DMS 273 (cell line): Measurements from ENCODE around the gene PTBP3.
"Not testable (repeated sequence)": the region's sequence is repeated elsewhere in the genome, so short reads cannot be mapped to it uniquely, and the experiment has no call there.

Experiments
- DNase-seq: peaks from one replicate; lab custom pipeline; 2025; ENCODE audit not compliant: unreplicated experiment; lab: John Stamatoyannopoulos, UW

PTBP3 gene

DNA sequence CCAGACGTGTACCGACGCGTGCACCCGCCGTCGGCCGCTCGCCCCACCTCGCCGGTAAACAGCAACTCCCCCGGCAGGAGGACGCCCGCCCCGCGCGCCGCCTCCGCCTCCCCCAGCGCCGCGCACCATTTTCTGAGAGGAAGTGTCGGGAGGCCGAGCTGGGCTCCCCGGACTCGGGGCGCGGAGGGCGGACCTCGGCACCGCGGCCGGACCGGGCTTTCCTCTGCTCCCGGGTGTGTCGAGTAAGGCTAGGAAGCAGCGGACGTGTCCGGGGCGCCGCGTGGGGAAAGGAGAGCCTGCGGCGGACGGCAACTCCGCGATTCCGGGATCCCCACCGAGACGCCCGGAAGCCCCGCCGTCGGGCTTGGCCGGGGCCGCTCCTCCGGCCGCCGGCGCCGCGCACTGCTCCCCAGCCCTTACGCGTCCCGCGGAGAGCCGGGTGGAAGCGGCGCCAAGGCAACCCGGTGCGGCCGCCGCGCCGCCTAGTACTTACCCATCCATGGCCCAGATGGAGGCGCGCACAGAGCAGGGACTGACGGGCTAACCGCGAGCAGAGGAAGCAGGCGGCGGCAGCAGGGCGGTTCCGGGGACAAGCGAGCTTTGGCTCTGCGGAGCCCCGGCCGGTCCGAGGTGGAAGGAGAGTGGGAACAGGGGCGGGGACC is at the start of gene PTBP3:
PTBP3 (minus strand) TSS at position 643 of the 662 bp plus-strand sequence. CDS start 35,754 bp downstream, outside the sequence.
- DNase-seq = peak; percentile 91

DNA sequence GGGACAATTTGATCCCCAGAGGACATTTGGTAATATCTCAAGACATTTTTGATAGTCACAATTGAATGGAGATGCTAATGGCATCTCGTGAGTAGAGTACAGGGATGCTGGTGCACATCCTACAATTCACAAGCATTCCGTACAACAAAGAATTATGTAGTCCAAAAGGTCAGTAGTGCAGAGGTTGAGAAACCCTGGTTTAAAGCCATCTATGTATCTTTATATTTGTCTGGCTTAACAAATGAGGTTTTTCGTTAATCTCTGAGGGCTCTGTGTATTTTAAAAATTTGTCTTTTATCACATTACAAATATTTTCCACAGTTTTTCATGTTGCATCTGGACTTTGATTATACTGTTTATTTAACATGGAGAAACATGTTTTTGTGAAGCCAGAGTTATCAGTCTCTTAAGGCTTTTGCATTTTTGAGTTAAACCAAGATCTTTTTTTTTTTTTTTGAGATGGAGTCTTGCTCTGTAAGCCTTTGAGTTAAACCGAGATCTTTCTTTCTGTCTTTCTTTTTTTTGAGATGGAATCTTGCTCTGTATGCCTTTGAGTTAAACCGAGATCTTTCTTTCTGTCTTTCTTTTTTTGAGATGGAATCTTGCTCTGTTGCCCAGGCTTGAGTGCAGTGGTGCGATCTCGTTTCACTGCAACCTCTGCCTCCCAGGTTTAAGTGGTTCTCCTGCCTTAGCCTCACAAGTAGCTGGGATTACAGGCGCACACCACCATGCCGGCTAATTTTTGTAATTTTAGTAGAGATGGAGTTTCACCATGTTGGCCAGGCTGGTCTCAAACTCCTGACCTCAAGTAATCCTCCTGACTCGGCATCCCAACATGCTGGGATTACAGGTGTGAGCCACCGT is 49.3 kb upstream of the PTBP3 start:
- DNase-seq = no peak

DNA sequence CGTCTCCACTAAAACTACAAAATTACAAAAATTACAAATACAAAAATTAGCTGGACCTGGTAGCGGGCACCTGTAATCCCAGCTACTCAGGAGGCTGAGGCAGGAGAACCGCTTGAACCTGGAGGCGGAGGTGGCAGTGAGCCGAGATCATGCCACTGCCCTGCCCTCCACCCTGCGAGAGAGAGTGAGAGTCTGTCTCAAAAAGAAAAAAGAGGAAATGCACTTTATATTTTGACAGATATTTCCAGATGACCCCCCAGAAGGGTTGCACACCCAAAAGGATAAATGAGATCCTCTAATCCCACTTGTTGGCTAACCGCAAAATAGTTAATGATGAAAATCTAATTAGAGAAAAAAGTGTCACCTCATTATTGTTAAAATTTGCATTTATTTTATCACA is 48.6 kb upstream of the PTBP3 start:
- no peak for DNase-seq

- peak; percentile 34 for DNase-seq
Observed at GRCh38 chr9:112380825-112381221, 47.4 kb upstream of the PTBP3 start.

DNA sequence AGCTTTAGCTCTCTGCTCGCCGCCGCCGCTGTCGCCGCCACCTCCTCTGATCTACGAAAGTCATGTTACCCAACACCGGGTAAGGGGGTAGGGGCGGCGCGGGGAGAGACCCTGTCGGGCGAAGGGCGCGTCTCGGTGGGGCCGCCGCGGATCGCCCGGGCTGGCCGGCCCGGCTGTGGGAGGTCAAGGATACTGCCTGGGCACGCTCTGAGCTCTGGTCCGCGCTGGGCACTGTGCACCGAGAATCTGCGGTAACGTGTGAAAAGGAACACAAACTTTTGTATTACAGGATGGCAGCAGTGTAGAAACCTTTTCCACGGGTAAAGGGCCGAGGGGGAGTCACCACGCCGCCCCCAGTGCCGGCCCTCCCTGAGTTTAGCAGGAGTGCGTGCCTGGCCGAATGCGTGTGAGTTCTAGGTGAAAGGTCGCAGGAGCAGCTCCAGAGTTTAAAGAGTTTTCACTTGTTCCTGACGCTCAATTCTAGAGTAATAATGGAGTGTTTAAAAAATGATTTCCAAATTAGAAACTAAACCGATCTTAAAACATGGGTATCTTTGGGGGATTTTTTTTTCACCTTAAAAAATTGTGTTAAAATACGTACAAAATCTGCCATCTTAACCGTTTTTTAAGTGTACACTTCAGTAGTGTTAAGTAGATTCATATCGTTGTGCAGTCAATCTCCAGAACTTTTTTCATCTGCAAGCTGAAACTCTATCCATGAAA is 46.8 kb upstream of the PTBP3 start, which contains the start of gene HSDL2:
HSDL2 (plus strand) TSS at position 7 of the 723 bp plus-strand sequence; CDS start at position 63, 56 bp downstream.
- DNase-seq = peak; percentile 61

- DNase-seq = peak; percentile 98
Observed at GRCh38 chr9:112379177-112380101, 46.0 kb upstream of the PTBP3 start.

- DNase-seq = peak; percentile 37
Observed at GRCh38 chr9:112378328-112379176, 45.1 kb upstream of the PTBP3 start.

DNA sequence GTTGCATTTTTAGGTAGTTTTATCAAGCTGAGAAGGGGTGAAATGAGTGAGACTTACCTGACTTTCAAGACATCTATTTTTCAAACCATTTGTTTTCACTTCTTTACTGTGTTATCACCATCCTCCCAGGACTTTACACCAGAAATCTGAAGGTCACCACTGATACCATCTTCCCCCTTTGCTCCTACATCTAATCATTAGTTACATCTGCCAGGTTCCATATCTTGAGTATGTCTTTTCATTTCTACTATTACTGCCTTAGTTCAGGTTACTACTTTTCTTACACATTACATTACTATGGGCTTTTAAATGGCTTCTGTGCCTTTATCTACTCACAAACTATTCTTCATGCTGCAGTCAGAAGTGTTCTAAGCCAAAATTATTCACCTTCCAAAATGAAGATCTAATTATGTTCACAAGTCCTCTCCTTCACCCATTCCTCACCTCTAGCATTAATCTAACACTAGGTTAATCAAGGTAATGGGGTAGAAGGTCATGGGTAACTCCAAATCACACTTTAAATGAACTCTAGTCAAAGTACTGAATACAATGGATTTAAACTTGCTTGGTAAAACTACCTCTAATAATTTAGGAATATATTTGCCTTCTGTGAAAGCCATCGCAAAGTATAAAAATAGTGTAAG is 44.4 kb upstream of the PTBP3 start:
- no peak for DNase-seq

- DNase-seq = no peak
Observed at GRCh38 chr9:112377087-112377486, 43.7 kb upstream of the PTBP3 start.

GRCh38 chr9:112375361-112375760 is 41.9 kb upstream of the PTBP3 start:
- no peak for DNase-seq

- not testable (repeated sequence) for DNase-seq
Observed at GRCh38 chr9:112374232-112374631, 40.8 kb upstream of the PTBP3 start.

GRCh38 chr9:112373666-112374065 is 40.2 kb upstream of the PTBP3 start:
- not testable (repeated sequence) for DNase-seq

- no peak for DNase-seq
Observed at GRCh38 chr9:112371060-112371459, 37.6 kb upstream of the PTBP3 start.

DNA sequence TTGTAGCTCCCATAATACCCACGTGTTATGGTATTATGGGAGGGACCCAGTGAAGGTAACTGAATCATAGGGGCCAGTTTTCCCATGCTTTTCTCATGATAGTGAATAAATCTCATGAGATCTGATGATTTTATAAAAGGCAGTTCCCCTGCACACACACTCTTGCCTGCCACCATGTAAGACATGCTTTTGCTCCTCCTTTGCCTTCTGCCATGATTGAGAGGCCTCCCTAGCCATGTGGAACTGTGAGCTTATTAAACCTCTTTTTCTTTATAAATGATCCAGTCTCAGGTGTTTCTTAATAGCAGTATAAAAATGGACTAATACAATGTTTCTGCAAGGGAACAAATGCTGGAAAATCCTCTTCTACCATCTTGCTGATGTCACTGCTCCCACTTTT is 36.4 kb upstream of the PTBP3 start:
- DNase-seq = no peak

DNA sequence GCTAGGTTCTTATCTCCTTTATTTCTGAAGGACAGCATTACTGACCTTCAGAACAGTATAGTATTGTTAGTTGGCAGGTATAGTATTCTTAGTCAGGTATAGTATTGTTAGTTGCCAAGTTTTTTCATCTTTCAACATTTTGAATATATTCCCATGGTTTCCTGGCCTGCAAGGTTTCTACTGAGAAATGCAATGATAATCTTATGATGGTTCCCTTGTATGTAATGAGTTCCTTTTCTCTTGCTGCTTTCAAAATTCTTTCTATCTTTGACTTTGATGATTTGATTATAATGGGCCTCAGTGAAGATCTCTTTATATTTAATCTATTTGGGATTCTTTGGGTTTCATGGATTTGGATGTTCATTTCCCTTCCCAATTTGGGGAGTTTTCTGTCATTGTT is 34.0 kb upstream of the PTBP3 start:
- no peak for DNase-seq

DNA sequence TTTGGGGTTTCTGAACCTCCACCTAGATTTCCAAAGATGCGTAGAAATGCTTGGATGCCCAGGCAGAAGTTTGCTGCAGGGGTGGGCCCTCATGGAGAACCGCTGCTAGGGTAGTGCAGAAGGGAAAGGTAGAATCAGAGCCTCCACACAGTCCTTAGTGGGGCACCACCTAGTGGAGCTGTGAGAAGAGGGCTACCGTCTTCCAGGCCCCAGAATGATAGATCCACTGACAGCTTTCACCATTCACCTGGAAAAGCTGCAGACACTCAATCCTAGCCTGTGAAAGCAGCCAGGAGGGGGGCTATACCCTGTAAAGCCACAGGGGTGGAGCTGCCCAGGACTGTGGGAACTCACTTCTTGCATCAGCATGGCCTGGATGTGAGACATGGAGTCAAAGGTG is 33.2 kb upstream of the PTBP3 start:
- peak; percentile 8 for DNase-seq

GRCh38 chr9:112365257-112365656 is 31.8 kb upstream of the PTBP3 start:
- DNase-seq = not testable (repeated sequence)

GRCh38 chr9:112364761-112365160 is 31.3 kb upstream of the PTBP3 start:
- DNase-seq = no peak

DNA sequence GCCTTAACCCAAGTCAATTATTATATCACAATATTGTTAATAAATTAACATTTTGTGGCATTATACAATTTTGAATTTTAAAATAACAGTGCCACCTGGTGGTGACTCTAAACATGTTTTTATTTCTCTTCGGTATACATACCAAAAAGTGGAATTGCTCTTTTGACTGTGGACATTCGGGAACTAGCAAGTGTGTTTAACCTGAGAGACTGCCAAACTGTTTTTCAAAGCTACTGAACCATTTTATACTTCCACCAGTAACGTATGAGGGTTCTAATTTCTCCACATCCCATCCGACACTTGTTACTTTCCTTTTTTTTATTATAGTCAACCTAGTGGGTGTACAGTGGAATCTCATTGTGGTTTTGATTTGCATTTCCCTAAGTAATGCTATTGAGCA is 28.2 kb upstream of the PTBP3 start:
- DNase-seq = peak; percentile 67
